Measurements from ENCODE around the gene OTOG. TPM values are rescaled to one million over a fixed set of nuclear protein-coding genes. Genes with fewer than 3 reads are reported as not detected.

OTOG gene
- total and polyA plus RNA-seq, 2 of the 8 experiments (the other 6 are each of a cell fraction or from before 2014, with no cell fraction given): 0.41 to 1.5 TPM

DNA sequence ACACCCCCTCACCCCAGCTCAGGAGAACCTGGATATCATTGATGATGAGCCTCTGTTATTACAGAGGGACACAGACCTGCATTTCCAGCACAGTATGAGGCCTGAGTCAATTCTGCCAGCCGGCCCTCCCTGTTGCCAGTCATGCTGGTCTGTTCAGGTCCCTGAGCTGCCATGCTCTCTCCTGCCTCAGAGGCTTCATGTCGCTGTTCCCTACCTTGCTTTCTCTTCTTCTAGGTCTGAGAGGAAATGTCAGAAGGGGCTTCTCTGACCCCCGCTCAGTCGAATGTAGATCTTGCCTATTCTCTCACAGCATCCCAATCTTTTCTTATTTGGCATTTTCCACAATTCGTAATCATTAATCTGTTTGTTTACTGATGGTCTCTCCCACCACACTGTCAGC, 48.6 kb upstream of the OTOG start (continued):
- TF ChIP-seq CHD2 (IDR thresholded peaks at IDR 0.05; ENCODE audit: low read length): no peak
- TF ChIP-seq CREB1 (IDR thresholded peaks at IDR 0.05): no peak
- peak; percentile 48 to 61 (median 57); a peak in 3 of 4 replicates for TF ChIP-seq CTCF (IDR thresholded peaks at IDR 0.05; ENCODE audit: control extremely low read depth in 1 of 3, insufficient read depth in 1 of 3, low read depth in 1 of 3, low read length in 3 of 3)
- no peak for TF ChIP-seq EGR1 (IDR thresholded peaks at IDR 0.05; ENCODE audit: borderline replicate concordance, low read depth, low read length)
- TF ChIP-seq, protein P1, sequence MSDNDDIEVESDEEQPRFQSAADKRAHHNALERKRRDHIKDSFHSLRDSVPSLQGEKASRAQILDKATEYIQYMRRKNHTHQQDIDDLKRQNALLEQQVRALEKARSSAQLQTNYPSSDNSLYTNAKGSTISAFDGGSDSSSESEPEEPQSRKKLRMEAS (IDR thresholded peaks at IDR 0.05): 0 out of 2 replicates have a peak, but pooled peaks have one; percentile 5
